Epithelial cell of prostate (primary cell): Measurements from ENCODE around the gene PPP1CA.
"Not testable (repeated sequence)": the region's sequence is repeated elsewhere in the genome, so short reads cannot be mapped to it uniquely, and the experiment has no call there.

Experiments used
- DNase-seq: peaks from one replicate; pipeline ENCODE4 v3.0.0-alpha.2; 2011; ENCODE audit warnings: low read depth, low spot score
- H3K27ac ChIP-seq: fragments of 450-650 bp; 2 replicates; pipeline ENCODE4 v1.5.1; 2017; ENCODE audit warnings: mild to moderate bottlenecking

The PPP1CA gene

DNA sequence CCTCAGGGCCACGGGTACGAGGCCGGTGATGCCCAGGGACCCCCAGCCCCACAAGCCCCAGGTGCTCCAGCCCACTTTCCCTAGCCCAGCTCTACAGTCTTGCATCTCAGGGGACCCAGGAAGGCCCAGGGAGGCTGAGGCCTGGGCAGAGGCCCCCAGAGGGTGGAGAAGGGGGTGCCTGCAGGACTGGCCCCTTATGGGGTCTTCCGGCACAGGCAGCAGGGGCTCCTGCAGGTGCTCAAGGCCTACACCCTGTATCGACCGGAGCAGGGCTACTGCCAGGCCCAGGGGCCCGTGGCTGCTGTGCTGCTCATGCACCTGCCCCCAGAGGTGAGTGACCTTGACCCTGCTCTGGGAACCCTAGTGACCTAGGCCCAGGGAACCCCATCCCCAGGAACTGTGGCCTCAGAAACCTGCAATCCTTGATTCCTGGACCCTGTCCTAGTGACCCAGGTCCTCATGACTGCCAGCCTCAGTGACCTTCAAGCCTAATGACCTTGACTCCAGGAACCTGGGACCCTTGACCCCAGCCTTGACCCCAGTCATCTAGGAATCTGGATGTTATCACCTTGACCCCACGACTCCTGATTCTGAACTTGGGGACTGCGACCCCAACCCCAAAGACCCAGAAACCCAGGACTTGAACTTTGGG is 4.2 kb upstream of the PPP1CA start:
- no peak for DNase-seq
- H3K27ac ChIP-seq = no peak overlapping the region

DNA sequence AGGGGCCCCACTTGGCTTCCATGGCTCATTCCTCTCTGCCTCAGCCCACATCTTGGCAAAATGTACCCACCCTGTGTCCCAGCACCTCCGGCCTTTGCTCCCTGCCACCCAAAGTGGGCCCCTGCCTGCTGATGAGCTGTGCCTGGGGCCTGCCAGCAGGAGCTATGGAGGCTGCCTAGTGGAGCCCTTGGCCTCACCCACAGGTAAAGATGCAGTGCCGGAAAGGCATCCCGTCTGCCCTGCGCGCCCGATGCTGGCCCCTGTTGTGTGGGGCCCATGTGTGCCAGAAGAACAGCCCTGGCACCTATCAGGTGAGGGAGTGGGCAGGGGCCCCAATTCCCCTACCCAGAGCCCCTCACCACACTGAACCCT is 3.5 kb upstream of the PPP1CA start:
- DNase-seq = no peak
- H3K27ac ChIP-seq = no peak overlapping the region

DNA sequence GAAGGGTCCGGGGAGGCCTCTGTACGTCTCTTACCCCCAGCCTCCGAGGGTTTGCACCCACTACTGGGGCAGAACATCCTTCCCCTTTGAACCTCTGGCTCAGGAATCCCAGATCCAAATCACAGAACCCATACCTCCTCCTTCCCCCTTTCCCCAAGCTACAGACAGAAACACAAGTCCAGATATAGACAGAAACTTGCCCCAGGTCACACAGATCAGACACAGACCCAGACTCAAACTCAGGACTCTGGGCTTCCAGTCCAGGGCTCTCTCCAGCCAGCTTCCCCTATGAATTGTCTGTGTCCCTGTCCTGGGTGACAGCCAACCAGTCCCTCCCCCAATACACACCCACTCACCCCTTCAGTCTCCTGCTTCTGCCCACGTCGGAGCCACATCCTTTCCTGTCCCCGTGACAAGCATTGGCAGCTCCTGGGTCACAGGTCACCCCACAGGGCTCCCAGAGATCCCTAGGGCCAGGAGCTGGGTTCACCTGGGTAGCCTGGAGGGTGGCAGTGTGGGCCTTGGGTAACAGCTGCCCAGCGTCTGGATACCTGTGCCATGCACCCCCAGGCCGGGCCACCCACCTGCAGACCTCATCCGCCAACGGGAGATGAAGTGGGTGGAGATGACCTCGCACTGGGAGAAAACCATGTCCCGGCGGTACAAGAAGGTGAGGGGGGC is 3.0 kb upstream of the PPP1CA start:
- H3K27ac ChIP-seq = no peak overlapping the region
- DNase-seq = no peak

DNA sequence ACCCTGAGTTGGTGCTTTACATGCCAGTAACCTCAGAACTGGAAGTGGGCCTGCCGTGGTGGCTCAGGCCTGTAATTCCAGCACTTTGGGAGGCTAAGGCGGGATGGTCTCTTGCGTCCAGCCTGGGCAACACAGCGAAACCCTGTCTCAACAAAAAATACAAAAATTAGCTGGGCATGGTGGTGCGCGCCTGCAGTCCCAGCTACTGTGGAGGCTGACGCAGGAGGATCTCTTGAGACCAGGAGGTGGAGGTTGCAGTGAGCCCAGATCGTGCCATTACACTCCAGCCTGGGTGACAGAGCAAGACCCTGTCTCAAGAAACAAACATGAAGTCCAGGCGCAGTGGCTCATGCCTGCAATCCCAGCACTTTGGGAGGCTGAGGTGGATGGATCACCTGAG is 1.4 kb upstream of the PPP1CA start:
- DNase-seq, H3K27ac ChIP-seq: not testable (repeated sequence)

DNA sequence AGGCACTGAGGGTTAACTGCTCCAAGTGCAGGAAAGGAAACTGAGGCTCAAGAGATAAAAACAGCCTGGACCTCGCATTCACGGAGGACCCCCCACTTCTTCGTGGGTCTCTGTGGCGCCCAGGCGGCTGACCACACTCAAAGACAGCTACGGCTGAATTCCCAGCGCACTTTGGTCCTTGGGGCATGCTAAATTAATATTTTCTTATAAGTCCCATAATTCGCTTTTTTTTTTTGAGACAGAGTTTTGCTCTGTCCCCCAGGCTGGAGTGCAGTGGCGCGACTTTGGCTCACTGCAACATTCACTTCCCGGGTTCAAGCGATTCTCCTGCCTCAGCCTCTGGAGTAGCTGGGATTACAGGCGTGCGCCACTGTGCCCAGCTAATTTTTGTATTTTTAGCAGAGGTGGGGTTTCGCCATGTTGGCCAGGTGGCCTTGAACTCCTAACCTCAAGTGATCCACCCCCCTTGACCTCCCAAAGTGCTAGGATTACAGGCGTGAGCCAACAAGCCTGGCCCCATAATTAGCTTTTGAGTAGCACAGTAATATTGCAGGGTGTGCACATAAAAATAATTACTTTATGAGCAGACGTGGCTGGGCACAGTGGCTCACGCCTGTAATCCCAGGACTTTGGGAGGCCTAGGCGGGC is 658 bp upstream of the PPP1CA start:
- H3K27ac ChIP-seq = peak overlapping the region; percentile 88
- DNase-seq = not testable (repeated sequence)

DNA sequence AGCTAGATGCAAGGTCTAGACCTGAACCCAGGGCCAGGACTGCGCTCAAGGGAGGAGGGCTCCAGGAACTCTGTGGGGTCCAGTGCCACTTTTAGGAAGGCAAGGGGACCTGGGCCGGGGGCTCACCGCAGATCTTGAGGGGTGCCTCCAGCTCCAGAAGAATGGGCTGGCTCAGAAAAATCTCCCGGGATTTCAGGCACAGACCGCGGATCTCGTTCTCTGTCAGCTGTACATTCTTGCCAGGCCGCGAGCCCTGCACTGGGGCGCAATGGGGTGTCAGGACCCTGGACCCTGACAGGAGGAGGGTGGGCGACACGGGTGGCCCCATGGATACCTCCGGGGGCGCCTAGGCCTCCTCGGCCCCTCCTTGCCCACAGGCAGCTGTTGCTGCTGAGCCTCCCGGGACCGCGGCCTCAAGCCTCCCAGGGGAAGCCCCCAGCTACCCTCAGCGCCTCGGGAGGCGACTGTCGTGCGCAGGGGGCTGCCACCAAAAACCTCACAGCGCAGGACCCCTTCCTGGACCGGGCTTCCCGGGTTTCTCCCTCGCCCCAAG is 640 bp downstream of the PPP1CA start:
- DNase-seq = no peak
- H3K27ac ChIP-seq = peak overlapping the region; percentile 88

DNA sequence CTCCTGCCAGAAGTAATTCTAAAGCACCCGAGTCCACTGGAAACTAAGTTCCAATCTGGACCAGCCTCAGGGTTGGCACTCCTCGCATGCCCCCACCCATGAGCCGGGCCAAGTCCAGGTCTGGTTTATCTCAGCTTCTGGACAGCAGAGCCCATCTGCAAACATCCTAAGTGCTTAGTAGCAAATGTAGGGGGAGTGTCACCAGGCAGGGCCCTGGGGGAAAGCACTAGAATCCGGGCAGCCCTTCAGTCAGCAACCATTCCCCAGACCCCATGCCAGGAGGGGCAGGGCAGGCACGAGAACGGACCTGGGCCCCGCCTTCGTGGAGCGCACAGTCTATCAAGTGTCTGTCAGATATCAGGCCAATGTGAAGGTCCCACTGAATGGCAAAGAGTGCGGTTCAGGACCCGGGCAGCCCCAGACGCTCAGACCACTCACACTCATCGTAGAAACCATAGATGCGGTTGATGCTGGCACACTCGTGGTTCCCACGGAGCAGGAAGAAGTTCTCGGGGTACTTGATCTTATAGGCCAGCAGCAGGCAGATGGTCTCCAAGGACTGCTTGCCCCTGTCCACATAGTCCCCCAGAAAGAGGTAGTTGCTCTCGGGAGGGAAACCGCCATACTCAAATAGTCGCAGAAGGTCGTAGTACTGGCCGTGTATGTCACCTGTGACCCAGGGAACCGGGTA is 1.3 kb downstream of the PPP1CA start:
- peak overlapping the region; percentile 88 for H3K27ac ChIP-seq
- DNase-seq = no peak

DNA sequence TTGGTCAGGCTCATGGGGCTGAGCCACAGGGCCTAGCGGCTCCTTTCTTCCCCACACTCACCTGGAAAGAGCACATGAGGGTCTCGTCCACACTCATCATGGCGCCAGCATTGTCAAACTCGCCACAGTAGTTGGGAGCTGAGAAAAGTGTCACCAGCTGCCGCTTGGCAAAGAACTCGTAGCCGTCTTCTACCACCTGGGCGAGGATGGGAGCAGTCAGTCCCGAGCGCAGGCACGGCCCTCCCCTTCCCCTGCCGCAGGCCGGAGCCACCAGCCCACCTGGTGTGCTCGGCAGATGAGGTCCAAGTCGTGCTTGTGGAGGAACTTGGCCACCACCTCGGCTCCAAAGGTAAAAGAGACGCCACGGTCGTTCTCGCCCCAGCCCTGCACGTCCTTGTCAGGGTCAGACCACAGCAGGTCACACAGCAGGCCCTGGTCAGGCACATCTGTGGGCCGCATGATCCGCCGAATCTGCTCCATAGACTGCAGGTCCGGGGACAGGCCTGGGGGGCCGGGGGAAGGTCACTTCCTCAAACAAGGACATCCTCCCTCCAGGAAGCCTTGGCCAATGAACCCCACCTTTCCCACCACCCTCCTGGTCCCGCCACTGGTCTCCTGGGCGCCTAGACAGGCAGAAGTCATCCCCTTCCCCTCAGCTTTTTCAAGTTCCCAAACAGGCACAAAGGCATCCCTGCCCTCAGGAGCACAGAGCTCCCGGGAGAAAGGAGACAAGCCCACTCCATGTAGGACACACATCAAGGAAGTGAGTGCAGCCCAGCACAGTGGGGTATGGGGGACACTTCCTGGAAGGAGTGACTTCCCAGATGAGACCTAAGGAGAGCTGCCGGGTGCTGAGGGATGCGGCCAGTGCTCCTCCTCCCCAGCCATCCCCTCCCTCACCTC is 2.7 kb downstream of the PPP1CA start:
- H3K27ac ChIP-seq = no peak overlapping the region
- no peak for DNase-seq

DNA sequence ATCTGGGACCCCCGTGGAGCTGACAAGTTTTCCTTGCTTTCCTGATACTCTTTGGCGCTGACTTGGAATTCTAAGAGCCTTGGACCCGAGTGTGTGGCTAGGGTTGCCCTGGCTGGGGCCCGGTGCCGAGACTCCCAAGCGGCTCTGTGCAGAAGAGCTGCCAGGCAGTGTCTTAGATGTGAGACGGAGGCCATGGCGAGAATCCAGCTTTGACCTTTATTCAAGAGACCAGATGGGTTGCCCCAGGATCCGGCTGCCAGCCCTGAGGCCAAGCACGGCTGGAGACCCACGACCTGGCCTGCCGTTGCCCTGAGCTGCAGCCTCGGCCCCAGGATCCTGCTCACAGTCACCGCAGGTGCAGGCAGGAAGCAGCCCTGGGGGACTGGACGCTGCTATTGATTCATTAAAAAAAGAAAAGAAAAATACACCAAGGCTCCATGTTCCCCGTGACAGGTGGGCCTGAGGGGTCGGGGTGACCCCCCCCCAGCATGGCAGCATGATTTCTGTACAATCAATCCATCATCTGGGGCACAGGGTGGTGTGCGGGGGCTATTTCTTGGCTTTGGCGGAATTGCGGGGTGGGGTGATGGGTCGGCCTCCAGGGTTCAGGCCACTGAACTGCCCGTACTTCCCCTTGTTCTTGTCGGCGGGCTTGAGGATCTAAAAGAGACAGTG is 3.5 kb downstream of the PPP1CA start:
- H3K27ac ChIP-seq = no peak overlapping the region
- DNase-seq = no peak

DNA sequence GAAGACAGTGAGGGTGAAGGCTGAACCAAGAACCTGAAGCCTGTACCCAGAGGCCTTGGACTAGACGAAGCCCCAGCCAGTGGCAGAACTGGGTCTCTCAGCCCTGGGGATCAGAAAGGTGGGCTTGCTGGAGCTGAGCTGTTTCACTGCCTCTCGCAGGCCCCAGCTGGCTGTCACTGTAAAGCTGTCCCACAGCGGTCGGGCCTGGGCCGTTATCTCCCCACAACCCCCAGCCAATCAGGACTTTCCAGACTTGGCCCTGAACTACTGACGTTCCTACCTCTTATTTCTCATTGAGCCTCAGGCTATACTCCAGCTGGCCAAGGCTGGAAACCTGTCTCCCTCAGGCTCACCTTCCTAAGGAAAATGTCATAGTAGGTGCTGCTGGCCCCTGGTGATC is 4.1 kb downstream of the PPP1CA start:
- DNase-seq = no peak

DNA sequence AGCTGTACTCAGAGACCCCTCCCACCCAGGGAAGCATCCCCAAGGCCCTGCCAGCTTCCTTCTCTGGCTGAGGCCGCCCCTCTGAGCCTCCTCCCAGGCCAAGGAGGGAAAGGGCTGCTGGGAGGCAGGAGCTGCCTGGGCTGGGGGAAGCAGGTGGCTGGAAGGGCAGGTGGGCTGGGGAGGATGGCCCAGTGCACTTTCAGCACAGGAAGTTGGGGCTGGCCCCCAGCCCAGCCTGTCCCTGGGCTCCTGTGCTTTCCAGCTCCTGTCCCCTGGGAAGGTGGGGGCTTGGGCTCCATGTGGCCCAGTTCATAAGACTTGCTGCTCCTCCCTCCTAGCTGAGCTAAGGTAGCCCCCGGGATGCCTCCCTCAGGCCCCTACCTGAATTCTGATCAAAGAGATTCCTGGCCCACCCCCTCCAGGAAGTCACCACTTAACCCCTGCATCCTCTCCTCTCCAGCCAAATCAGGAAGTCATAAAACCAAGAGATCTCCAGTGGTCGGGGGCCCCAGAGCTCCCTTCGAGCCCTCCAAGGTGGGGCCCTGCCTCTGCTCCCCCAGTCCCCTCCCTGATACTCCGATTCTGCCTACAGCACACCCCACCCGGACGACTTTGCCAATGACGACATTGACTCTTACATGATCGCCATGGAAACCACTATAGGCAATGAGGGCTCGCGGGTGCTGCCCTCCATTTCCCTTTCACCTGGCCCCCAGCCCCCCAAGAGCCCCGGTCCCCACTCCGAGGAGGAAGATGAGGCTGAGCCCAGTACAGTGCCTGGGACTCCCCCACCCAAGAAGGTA is 4.9 kb downstream of the PPP1CA start:
- H3K27ac ChIP-seq = no peak overlapping the region
- no peak for DNase-seq

More for the DNA sequence above, 4.1 kb downstream of the PPP1CA start:
- H3K27ac ChIP-seq = no peak overlapping the region

DNA sequence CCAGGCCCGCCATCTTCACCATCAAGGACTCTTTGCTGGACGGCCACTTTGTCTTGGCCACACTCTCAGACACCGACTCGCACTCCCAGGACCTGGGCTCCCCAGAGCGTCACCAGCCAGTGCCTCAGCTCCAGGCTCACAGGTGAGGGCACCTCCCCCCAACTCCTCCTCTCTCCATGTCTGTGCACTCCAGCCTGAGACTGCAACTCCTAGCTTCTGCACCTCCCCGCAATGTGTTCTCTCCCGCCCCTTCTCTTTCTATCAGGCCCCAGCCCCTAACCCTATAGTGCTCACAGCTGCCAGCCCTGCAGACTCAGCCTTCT is 5.4 kb downstream of the PPP1CA start:
- no peak for DNase-seq
- H3K27ac ChIP-seq = no peak overlapping the region

DNA sequence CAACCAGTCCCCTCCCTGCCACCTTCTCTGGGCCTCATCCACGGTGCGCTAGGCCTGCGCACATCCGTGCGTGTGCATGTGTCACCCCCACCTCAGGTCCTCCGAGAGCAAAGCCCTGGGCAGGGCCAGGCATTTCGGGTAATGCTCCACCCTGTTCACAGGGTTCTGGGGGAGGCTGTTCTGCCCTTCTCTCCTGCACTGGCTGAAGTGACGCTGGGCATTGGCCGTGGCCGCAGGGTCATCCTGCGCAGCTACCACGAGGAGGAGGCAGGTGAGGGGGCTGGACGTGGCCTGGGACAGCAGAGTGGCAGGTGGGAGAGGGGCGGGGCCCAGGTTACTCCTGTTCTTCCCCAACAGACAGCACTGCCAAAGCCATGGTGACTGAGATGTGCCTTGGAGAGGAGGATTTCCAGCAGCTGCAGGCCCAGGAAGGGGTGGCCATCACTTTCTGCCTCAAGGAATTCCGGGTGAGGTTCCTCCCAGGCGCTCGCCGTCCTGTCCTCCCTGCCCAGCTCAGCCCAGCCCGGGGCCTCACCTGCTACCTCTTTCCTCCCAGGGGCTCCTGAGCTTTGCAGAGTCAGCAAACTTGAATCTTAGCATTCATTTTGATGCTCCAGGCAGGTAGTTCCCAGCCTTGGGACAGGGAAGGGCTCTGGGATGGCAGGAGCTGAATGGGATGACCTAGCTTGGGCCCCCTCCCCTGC is 6.0 kb downstream of the PPP1CA start:
- DNase-seq = no peak
- H3K27ac ChIP-seq = no peak overlapping the region

DNA sequence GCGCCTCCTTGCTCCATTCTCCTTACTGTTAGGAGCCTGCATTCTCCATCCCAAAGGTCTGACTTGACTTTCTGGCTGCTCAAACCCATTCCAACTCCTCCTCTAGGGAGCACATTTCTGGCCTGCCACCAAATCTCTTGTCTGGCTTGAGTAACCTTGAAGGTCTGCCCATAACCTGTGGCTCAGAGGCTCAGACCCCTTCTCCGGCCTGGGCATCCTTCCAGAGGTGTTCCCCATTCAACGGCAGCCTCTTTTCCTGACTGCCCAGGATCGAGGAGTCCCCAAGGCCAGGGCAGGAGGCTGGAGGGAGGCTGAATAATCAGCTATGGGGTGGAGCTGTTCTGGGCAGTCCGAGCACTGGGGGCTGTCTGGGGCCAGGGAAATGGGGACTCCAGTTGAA is 7.7 kb downstream of the PPP1CA start:
- H3K27ac ChIP-seq = no peak overlapping the region
- DNase-seq = no peak

DNA sequence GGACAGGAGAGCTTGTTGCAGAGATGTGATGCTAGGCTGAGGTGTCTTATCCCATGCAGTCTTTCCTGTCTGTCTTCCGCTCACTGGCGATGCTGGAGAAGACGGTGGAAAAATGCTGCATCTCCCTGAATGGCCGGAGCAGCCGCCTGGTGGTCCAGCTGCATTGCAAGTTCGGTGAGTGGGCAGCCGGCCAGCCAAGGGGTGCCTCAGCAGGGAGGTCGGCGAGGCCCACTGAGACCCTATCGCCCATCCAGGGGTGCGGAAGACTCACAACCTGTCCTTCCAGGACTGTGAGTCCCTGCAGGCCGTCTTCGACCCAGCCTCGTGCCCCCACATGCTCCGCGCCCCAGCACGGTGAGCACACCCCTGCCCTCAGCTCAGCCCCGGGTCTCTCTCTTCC is 8.2 kb downstream of the PPP1CA start:
- DNase-seq = no peak
- no peak overlapping the region for H3K27ac ChIP-seq

DNA sequence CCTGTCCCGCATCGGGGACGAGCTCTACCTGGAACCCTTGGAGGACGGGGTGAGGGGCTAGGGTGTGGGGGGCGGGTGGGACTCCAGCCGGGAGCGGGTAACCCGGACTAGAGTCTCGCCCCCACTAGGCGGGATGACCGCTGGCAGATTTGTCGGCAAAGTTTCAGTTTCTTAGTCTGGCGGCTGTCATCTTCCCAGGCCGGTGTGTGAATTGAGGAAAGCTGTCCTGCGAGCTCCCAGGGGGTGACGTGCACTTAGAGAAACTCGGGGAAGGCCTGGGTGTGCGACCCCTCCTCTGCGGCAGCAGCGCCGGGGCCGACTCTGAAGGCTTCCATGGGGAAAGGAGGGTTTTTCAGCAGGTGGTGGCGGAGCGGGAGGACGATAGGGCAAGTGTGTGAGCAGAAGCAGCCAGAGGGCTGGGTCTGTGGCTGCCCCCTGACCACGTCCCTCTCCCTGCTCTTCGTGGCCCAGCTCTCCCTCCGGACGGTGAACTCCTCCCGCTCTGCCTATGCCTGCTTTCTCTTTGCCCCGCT is 9.4 kb downstream of the PPP1CA start:
- no peak overlapping the region for H3K27ac ChIP-seq
- DNase-seq = no peak

DNA sequence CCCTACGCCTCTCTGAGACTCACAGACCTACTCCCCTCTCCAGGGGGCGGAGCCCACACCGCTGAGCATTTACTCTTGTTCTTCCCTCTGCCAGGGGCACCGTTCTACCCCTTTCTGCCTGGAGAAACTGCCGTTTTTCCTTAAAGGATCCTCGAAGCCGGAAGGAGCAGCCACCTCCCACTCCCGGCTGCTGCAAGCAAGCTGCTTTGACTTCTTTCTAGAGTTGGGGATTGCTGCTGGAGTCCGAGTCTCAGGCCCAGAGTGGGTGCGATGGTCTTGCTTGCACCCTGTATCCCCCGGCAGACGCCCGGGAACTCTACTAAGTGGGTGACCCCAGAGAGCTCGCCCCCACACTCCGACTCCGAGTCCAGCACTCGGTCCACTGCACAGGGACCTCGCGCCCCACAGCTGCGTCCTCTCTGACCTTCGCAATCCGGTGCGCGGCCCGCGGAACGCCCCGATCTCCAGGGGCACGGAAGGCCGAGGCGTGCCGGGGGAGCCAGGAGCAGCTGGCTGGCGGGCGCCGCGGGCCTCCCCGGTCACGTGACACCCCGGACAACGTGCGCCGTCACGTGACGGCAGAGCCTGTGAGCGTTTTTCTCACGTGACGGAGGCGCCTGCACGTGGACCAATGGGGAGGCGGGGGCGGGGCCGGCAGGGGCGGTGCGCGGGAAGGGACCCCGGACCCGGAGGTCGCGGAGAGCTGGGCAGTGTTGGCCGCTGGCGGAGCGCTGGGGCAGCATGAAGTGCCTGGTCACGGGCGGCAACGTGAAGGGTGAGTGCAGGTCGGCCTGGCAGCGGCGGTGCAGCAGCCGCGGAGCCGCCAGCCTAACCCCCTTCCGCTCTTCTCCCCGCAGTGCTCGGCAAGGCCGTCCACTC is 10.1 kb downstream of the PPP1CA start, which contains the start of gene RAD9A:
Gene RAD9A, plus strand, starts transcription at position 683 of the 879 bp plus-strand sequence. Its CDS starts 59 bp downstream, at position 742.
- peak within 1 kb of the TSS; percentile 35 for H3K27ac ChIP-seq
- no peak for DNase-seq
